NCI-H345 (cell line): ENCODE results near the gene PPP1R9A.
A peak's percentile ranks its signal among the peaks of the same experiment; 100 is the strongest.

Experiments used
- DNase-seq: peaks from one replicate; lab custom pipeline; 2025; lab: John Stamatoyannopoulos, UW

The PPP1R9A gene

DNA sequence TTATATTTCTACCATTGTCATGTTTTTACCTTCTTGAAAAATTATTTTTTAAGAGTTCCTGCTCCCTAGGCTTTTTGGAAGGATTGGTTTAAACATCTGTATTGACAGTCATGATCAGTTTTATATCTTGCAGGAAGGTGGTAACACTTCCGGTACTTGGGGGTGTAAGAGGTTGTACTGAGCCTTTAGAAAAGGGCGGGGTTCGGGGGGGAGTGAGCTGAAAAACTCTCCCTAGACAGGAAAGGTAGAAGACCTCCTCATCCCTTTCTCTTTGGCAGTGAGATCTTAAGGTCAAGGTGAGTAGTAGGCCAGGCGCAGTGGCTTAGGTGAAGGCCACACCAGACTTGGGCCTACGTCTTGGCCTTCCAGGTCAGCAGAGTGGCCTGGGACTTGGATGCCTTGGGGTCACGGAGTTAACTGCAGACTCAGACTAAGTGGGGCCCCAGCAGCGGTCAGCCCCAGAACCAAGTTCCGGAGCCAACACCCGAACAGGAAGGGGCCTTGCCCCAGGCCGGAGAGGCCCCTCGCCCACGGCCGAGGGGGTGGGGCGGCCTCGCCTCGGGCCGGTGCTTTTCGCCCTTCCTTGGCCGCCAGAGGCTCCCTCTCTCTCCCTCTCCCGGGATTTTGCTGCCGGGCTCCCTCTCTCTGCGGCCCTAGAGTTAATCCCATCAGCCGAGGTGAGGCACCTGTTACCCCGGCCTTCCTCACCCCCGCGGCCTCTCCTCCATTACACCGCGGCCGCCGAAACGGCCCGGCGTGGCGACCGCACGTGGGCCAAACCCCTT lies at the start of gene PPP1R9A:
Gene PPP1R9A, plus strand, starts transcription at position 569 of the 785 bp plus-strand sequence. CDS start 2,520 bp downstream, outside the sequence.
- peak; percentile 36 for DNase-seq

DNA sequence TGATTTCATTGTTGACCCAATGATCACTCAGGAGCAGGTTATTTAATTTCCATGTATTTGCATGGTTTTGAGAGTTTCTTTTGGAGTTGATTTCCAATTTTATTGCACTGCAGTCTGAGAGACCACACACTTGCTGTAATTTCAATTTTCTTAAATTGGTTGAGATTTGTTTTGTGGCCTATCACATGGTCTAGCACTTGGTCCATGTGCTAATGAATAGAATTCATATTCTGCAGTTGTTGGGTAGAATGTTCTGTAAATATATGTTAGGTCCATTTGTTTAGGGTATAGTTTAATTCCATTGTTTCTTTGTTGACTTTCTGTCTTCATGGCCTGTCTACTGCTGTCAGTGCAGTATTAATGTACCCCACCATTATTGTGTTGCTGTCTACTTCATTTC lies 36.3 kb upstream of the PPP1R9A start:
- no peak for DNase-seq

DNA sequence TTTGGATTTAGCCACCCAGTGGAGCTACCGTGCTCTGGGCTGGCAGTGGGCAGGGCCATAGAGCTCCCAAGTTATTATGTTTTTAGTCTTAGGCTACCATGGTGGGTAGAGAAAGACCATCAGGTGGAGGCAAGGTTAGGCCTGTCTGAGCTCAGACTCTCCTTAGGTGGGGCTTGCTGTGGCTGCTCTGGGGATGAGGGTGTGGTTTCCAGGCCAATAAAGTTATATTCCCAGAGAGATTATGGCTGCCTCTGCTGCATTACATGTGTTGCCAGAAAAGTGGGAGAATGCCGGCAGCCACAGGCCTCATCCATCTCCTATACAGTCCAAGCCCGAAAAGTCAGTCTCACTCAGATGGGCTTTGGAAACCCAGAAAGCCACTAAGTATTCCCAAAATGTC lies 34.2 kb upstream of the PPP1R9A start:
- DNase-seq, result no peak

DNA sequence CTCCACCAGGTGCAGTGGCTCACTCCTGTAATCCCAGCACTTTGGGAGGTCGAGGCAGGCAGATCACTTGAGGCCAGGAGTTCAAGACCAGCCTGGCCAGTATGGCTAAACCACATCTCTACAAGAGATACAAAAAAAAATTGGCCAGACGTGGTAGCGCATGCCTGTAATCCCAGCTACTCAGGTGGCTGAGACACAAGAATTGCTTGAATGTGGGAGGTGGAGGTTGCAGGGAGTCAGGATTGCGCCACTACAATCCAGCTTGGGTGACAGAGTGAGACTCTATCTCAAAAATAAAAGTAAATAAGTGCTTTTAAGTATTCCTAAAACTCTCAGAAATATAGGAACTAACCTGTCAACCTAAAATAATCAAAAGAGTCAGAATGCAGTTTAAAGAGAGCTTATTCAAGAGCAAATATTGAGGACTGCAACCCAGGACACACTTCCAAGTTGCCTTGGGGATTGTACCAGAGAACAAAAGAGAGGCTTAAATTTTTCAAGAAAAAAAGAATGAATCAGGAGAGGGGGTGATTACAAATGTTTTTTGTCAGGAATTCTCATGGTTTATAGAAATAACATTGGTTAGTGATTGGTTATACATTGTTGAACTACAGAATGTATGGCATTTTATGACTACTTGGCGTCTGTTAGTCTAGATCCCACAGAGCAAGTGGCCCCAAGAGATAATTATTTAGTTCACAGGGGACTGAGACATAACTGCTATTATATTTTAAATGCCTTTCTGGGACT lies 33.2 kb upstream of the PPP1R9A start:
- DNase-seq, result no peak

DNA sequence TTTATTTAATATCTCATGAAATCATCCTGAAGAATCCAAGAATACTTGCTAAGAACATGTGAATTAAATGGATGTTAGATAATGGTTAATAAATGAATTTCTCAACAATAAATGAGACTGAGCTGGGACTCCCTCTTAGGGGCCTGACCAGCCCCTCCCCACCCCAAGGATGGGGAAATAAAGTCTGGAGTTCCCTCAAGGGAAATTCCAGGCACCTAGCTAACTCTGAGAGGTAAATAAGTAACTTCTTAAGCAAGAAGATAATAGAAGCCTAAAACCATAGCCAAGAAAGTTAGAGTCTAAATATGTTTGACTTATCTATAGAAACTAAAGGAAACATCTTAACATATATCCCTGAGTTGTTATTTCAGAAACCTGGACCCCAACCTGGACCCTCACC lies 32.2 kb upstream of the PPP1R9A start:
- DNase-seq, result no peak

DNA sequence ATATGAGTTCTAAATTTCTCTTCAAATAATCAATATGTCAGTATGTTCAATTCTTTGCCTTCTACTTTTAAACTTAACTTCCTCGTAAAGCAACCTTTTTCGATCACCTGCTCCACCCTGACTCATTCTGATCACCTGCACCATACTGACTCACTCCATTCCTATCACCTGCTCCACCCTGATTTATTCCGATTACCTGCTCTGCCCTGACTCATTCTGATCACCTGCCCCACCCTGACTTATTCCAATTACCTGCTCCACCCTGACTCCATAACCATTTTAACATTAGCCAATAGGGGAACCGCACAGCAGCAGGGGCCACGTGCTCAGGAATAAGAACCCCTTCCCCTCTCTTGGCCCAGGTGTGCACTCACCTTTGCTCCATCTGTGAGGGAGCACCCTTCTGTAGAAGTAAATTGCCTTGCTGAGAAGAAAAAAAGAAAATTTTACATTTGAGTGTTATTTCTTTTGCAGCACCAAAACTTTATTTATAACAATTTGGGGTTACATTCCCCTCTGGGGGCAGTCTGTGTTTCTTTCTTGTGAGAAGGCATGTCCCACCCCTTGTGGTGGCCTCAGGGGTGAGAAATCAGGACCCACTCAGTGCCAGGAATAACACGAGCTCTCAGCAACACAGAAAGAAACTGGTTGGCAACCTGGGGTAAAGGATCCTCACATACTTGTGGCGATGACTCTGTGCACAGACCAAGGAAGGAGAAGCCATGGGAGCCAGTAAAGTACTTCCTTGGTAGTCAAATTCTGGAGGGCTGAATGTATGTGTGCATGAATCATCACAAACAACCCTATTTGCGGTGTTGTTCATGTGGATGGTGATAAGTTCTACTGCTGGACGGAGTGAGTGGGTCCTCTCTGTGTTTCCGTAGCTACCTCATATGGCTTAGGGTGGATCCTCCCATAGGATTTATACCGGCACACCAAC lies 29.4 kb upstream of the PPP1R9A start:
- no peak for DNase-seq

DNA sequence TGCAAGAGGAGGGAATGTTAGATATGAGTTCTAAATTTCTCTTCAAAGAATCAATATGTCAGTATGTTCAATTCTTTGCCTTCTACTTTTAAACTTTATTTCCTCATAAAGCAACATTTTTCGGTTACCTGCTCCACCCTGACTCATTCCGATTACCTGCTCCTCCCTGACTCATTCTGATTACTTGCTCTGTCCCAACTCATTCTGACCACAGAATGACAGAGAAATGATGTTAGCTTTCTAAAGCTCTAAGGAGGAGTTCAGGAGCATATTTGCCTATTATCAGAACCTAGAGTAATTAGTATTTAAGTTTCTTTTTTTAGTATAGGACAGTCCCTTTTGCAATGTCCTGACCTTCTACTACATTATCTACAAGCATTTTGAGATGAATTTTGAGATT lies 24.5 kb upstream of the PPP1R9A start:
- DNase-seq, result no peak

DNA sequence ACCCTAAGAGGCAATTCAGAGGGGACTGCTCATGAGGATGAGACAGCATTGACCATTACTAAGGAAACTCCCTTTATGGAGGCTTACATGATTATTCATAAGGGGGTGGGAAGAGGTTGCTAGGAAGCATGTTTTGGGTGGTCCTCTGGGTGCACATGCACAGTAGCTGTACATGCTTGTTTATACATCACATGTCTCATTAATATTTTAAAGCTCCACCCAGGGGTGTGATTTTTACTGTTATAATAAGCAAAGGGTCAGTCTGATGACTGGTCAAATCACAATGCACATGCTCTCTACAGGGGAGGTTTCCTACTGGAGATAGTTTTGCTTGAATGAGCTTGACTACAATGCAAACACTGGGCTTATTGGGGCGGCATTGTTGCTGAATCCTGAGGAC lies 23.8 kb upstream of the PPP1R9A start:
- no peak for DNase-seq

DNA sequence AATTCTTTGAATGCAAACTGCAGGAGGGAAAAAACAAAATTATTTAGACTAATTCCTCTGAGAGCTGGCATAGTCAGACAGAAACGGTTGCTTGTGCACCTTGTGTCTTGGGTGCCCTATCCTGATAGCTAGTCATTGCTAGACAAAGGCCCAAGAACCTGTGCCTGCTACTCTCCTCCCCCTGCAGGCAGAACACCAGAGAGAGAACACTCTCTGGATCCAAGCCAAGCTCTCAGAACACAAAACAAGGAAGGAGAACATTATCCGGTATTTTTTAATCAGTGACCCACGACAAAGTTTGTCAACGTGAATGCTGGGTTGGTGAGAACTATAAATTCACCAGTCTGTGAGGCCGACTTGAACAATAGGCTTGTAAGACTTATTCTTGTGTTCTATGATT lies 18.8 kb upstream of the PPP1R9A start:
- DNase-seq, result peak; percentile 61

DNA sequence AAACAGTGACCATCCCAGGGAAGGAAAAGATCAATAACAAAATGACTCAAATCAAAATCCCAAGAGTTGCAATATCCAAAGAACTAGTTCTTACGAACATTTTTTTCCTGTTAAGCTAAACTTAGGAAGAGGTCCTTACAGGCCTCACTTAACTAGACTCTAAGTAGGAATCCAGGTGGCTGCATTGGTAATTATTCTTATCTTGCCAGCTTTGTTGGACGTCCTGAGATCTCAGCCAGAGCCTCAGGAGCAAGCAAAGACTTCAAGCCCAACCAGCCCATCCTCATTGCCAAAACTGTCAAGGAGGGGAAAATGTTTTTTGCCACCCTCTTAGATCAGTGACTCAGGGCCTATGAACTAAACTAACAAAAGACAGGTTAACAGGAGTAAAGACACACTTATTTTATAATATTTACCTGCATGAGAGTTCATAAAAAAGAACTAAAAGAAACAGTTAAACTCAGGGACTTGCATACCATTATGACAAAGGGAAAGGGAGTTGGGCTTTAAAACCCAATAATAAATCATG lies 18.3 kb upstream of the PPP1R9A start:
- no peak for DNase-seq

DNA sequence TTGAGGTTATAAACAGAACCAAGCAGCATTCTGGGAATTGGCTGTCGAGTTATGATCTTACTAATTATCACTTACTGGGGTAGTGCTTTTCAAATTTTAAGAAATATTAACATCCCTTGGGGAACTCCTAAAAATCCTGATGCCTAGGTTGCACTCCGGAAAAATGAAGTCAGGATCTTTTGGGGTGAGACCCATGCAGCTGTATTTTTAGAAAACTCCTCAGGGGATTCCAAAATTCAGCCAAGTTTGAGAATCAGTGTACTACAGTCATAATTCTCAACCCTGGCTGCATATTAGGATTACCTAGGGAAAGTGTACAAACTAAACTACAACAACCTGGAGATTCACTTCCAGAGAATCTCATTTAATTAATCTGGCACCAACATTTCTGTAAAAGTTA lies 17.2 kb upstream of the PPP1R9A start:
- DNase-seq, result no peak

DNA sequence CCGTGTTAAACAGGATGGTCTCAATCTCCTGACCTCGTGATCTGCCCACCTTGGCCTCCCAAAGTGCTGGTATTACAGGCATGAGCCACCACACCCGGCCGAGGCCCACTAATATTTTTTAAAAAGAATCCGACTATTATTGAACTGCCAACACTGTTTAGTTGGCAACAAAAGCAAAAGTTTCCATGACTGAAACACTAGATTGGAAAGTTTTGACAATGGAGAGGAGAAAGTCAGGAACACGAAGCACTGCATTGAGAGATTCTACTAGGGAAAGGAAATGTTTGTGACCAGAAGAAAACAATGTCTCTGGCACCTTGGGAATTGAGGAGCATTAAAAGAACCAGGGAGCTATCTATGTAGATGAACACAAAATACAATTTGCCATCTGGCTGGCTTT lies 13.7 kb upstream of the PPP1R9A start:
- no peak for DNase-seq

DNA sequence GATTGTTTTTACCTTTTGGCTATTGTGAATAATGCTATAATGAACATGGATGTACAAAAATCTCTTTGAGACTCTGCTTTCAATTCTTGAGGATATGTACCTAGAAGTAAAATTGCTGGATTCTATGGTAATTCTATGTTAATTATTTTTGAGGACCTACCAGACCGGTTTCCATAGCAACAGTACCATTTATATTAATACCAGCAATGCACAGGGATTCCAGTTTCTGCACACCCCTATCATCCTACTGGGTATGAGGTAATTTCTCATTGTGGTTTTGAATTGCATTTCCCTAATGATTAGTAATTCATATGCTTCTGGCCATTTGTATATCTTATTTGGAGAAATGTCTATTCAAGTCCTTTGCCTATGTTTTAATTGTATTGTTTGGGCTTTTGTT lies 9.9 kb upstream of the PPP1R9A start:
- DNase-seq, result no peak

DNA sequence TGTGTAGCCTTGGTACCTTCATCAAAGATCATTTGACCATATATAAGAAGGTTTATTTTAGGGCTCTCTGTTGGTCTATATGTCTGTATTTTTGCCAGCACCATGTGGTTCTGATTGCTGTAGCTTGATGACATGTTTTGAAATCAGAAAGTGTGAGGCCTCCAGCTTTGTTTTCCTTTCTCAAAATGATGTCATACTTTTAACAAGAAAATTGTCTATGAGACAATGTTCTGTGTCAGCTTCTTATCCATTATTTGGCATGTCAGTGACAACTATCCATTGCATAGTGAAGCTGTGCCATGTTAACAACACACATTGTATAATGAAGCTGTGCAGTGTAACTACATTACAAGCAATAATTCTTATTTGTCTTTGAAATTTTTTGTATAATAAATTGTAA lies 9.1 kb upstream of the PPP1R9A start:
- DNase-seq, result no peak

DNA sequence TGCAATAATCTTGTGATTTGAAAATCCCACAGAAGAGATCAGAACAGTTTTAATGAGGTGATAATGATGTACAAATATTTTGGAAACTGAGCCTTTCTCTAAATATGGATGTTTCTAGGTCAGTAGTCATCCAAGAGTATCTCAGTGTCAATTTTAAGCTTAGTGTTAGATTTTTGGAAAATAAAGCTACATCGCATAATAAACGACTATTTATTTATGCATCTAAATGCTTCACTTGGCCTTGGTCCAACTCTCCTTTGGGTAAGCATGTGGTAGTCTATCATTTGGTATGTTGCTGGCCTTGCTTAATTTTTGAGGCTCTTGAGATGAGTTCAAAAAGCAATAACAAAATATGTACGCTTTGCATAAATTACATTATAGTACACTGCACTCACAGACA lies 5.4 kb upstream of the PPP1R9A start:
- no peak for DNase-seq

DNA sequence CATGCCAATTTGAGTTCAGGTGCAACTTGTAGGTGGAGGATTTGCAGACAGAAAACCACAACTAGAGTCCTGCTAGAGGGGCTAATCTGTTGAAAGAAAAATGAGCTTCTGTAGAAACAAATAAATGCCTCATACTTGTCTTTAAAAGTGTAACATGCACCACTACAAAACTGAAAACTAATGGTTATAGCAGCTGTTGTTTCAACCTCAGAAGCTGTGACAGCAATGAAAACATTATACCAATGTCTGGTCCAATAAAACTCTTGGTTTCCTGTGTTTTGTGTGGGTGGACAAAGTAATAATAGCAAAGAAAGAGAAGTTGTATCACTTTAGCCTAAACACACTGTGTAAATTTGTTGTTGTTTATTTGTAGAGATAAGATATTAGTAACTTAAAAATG lies 3.4 kb upstream of the PPP1R9A start:
- DNase-seq, result no peak

DNA sequence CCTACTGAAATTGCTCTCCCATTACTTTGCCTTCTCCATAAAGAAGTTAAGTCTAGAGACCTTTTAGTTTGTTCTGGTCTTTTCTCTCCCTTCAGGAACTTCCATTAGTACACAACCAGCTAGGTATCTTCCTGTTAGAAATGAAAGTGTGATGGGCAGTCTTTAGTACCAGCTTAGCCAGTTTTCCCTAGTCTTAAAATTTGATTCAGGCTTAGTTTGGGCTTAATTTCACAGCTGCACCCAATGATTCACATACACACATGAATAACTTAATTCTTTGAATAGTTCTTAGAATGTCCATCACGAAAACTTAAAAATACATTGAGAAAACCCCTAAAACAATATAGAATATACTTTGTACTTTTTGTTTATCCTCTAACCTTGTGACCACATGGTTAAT lies 2.4 kb upstream of the PPP1R9A start:
- no peak for DNase-seq

DNA sequence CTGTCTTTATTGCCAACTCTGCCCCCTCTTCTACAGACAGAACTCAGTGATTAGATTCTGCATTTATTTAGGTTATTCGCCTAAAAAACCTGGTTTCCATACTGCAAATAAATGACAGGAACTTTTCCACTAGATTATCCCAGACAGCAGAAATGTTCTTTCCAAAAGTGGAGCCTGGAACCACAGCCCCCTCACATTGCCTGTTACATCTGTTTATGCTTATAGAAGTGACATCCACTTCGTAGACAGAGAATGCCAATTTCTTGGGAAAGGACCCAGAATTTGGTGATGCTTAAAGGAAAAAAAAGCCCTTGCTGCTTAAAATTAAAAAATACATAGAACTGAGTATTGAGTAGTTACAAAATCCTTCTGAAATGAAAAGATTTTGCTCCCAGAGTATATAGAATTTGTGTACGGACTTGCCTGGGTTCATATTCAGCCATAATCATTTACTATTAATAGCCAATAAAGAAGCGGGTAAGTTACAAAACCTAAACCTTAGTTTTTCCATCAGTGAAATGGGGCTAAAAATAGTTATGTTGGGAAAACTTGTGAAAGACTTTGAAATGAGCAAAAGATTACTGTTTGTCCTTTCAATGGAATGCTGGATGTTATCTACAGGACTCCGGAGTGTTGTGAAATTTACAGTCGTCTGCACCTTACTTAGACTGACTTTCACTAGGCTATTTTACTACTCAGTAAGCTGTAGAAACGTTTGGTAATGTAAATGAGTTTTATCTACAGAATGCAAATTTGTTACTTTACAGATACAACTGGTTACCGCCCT lies 1.1 kb upstream of the PPP1R9A start:
- DNase-seq, result no peak

DNA sequence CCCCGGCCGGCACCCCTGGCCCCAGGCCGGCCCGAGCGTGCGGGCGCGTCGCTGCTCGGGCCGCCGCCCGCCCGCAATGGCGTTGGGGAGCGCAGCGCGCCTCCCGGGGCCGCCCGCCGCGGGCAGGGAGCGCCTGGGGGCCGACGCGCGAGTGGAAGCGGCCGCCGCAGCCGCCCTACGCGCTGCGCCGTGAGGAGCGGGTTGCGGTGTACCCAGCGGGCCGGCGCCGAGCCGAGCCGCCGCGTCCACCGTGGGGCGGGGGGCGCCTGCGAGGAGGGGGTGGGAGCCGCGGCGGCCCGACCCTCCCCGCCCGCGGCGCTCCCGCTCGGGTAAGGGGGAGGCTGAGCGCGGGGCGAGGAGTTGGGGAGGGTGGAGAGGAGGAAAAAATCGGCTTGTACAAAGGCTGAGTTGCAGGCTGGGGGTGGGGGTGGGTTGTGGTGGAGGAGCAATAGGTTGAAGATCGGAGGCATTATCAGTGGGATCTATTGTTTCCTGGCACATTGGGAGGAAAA lies 473 bp downstream of the PPP1R9A start:
- peak; percentile 52 for DNase-seq

DNA sequence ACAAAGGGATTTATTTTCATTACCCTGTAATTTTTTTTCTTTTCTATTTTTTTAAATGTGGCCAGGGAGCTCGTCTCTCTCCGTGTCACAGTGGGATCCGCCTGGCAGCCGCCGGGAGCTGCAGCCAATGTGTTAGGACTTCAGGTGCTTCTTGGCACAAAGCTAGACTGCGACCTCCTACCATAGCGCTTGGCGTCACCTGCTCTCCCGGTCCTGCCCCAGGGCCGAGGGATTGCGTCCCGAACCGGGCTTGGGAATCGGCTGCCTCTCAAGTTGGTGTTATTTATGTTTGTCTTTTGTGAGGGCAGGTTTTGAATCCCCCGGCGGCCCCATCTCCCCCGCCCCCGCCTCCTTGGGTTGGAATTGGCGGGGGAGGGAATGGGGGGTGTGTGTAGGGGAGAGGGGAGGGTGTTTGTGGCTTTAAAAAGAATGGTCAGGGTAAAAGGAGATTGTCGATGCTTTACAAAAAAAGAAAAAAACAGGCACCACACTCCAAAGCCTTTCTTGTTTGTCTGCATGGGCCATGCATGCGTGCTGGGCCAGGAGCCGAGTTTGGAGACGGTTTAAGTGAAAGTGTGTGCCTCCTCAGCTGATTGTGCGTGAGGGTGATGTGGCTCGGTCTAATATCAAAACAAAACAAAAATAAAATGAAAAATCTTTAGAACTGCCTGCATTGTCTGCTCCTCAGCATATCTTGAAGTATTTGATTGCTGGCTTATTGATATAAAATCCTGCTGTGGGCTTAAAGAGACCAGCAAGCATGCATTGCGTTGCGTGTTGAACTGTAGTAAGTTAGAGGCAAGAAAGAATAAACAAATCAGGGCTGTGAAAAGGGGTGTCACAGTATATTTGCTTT lies 1.2 kb downstream of the PPP1R9A start:
- DNase-seq, result peak; percentile 61
